EH (cell line): ENCODE measurements around the gene NR2C2.

Experiments used
- DNase-seq: peaks from one replicate; pipeline ENCODE4 v3.0.0-alpha.2; 2015; ENCODE audit warnings: low read depth

Gene NR2C2

DNA sequence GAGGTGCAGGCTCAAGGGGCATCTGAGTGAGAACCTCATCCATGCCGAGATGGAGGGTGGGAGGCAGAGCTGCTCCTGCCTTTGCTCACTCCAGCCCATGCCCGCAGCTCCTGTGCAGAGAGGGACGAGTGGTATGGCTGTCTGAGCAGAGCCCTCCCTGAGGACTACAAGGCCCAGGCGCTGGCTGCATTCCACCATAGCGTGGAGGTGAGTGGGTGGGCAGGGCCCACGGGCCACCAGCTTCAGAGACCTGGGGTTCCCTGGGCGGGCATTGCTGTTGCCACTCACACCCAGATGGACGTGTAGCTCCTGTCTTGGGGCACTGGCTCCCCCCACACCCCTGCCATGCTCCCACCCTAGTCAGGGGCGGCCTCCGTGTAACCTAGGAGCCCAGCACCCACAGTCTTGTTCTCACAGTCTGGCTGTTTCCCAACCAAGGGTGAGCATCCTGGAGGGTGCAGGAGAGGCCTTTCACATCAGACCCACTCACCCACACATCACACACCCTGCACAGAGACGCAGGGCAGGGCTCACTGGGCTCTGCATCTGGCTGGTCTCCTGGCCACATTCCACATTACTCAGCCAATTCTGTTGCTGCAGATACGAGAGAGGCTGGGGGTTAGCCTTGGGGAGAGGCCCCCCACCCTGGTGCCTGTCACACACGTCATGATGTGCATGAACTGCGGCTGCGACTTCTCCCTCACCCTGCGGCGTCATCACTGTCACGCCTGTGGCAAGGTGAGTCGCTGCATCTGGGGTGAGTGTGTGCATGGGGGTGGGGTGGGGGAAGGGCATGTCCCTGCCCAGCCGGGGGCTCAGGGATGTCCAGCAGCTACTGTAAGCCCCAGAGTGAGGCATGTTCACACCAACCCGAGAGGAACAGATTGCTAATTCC lies 25.3 kb upstream of the NR2C2 start:
- DNase-seq = peak; percentile 4

DNA sequence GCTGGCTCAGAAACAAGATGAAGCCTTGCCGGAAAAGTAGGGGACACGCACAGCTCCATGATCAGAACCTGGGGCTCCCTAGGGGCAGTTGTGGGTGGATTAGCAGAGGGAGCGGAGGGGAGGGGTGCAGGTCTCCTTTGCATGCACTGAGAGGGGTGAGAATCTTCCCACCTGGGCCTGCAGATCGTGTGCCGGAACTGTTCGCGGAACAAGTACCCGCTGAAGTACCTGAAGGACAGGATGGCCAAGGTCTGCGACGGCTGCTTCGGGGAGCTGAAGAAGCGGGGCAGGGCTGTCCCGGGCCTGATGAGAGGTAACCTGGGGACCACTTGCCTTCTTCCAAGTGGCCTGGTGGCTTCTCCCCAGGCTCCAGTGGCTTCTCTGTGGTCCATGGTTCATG lies 24.5 kb upstream of the NR2C2 start:
- no peak for DNase-seq

GRCh38 chr3:14923476-14923875 lies 23.9 kb upstream of the NR2C2 start:
- no peak for DNase-seq

DNA sequence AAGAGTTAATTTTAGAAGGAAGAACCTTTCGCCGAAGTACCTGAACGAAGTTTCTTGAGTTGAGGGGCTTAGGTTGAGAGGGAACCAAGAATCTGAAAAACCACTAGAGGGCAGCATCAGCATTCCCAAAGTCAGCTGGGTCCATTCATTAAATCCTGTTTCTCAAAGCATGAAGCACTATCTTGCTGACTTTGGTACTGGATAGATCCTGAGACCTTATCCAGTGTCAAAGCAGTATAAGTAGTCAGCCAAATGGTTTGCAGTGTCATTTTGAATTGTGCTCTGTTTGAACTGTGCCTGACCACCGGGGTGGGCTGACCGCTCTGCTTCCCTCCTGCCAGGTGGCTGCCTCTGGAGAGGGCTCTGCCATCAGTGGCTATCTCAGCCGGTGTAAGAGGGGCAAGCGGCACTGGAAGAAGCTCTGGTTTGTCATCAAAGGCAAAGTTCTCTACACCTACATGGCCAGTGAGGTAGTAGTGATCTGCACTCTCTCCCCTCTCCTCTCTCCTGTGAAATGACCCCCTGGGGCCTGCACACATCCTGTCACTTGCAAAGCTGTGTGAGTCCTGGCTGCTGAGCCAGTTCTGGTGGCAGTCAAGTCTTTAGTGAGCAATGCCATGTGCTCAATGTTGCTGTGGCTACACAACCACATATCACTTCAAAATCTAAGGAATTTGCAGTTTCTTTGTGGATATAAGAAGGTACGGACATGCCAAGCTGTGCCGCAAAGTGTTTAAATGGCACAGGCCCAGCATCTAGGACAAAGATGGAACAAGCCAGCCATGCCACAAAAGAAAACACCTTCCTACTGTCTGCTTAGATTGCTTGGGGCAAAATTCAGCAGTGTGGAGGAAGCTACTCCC lies 21.4 kb upstream of the NR2C2 start:
- peak; percentile 68 for DNase-seq

- DNase-seq = no peak
Observed at GRCh38 chr3:14926592-14926991, 20.8 kb upstream of the NR2C2 start.

DNA sequence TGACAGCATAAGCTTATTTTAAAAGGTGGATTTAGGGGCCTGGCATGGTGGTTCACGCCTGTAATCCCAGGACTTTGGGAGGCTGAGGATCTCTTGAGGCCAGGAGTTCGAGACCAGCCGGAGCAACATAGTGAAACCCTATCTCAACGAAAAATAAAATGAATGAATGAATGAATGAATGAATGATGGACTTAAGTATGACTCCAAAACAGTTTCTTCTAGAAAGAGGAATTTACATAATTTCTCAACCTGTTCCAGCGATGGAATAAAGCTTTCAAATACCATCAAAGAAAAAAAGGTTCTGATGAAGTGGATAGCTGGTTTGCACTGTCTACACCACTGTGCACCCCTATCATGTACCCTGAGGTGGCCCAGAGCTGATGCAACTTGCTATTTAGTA lies 20.1 kb upstream of the NR2C2 start:
- DNase-seq = no peak

GRCh38 chr3:14929310-14930074 lies 17.9 kb upstream of the NR2C2 start:
- no peak for DNase-seq

GRCh38 chr3:14933820-14934425 lies 13.5 kb upstream of the NR2C2 start:
- no peak for DNase-seq

DNA sequence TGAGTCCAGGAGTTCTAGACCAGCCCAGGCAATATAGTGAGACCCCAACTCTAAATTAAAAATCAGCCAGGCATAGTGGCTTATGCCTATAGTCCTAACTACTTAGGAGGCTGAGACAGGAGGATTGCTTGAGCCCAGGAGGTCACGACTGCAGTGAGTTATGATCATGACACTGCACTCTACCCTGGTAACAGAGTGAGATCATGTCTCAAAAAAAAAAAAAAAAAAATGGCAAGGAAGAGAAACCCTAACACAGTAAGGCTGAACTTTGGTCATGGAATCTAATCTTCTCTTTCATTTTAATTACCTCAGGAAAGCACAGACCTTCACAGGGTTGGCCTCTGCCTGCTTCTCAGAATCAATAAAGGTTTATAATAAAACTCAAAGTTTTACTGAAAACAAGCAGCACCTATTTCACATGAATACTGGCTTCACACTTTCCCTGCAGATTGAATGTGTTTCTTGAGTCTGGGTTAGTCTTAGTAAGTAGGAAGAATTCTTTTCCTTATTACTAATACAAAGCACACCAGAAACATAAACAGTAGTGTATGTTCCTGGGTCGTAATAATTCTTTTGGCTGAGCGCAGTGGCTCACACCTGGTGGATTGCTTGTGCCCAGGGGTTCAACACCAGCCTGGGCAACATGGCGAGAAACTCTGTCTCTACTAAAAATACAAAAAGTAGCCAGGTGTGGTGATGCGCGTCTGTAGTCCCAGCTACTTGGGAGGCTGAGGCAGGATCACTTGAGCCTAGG lies 11.6 kb upstream of the NR2C2 start:
- no peak for DNase-seq

- no peak for DNase-seq
Observed at GRCh38 chr3:14938954-14939353, 8.4 kb upstream of the NR2C2 start.

DNA sequence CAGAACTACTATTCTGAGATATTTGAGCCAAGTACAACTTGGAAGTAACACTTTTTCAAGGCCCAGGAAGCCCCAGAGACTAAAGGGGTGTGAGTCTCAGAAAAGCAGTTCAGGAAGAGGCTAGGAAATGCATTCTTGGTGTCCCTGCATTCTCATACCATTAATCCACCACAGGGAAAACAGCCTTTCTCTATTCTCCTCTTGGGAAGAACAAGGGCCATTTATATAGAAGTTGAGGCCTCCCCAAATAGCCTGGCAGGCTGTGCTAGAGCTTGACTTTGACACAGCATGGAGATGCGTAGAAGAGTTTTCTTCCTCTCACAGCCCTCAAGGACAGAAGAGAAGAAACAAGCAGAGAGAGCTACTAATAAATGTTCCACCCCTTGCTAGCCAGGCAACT lies 5.5 kb upstream of the NR2C2 start:
- no peak for DNase-seq

- no peak for DNase-seq
Observed at GRCh38 chr3:14943042-14943441, 4.3 kb upstream of the NR2C2 start.

- DNase-seq = no peak
Observed at GRCh38 chr3:14946236-14946635, 1.1 kb upstream of the NR2C2 start.

DNA sequence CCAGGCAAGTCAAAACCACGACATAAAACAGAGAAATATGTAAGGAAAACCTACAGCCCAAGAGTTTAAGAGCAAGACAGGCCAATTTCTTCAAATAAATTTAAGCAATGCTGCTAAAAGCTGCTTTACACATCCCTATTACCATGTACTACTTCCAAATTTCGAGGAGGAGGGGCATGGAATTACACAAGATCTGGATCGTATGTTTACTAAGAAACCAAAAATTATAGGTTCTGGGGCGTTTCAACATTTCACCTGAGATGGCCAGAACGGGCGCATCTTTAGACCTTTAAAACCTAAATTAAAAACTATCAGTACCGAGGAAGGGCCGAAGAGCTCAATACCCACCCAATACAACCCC lies 664 bp upstream of the NR2C2 start:
- peak; percentile 1 for DNase-seq

GRCh38 chr3:14947886-14948608 lies 664 bp downstream of the NR2C2 start:
- peak; percentile 95 for DNase-seq

- no peak for DNase-seq
Observed at GRCh38 chr3:14948609-14949038, 1.2 kb downstream of the NR2C2 start.

GRCh38 chr3:14949126-14949525 lies 1.7 kb downstream of the NR2C2 start:
- peak; percentile 43 for DNase-seq

DNA sequence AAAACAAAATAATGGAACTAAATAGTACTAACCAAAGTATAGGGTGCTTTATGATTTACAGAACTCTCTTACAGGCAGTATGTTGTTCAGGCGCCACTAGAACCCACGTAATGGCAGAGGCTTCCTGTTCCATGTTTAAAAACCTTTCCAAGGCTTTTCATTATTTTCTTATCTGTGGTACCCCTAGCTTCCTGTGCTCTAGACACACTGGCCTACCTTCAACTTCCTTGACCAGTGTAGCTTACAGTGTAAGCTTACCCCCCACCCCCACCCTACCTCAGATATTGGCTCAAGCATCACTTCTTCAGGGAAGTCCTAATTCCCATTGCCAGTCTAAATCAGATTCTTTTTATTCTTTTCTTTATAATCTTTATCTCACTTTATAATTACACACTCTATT lies 2.9 kb downstream of the NR2C2 start:
- no peak for DNase-seq

DNA sequence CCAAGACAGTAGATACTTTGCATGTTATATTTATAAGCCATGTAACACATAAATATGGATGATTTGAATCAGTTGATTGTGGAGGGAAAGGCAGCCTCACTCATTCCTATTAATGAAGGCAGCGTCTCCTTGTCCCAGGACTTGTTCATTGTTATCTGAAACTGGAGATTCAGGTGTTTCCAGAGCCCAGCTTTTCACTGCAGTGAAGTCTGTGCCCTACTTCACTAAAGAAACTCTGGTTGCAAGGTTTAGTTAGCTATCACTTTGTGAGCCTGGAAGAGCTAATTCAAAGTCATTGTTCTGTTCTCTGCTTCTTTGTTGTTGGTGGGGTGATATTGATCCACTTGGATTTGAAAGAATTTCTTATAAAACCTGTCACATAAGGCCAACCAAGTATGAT lies 9.8 kb downstream of the NR2C2 start:
- DNase-seq = no peak

- DNase-seq = no peak
Observed at GRCh38 chr3:14957925-14958324, 10.5 kb downstream of the NR2C2 start.
